Measurements from ENCODE around the gene ZNF423. TPM values are rescaled to one million over a fixed set of nuclear protein-coding genes. Genes with fewer than 3 reads are reported as not detected.

Gene ZNF423
- total RNA-seq, 1 experiment from 2014 or later = not detected

DNA sequence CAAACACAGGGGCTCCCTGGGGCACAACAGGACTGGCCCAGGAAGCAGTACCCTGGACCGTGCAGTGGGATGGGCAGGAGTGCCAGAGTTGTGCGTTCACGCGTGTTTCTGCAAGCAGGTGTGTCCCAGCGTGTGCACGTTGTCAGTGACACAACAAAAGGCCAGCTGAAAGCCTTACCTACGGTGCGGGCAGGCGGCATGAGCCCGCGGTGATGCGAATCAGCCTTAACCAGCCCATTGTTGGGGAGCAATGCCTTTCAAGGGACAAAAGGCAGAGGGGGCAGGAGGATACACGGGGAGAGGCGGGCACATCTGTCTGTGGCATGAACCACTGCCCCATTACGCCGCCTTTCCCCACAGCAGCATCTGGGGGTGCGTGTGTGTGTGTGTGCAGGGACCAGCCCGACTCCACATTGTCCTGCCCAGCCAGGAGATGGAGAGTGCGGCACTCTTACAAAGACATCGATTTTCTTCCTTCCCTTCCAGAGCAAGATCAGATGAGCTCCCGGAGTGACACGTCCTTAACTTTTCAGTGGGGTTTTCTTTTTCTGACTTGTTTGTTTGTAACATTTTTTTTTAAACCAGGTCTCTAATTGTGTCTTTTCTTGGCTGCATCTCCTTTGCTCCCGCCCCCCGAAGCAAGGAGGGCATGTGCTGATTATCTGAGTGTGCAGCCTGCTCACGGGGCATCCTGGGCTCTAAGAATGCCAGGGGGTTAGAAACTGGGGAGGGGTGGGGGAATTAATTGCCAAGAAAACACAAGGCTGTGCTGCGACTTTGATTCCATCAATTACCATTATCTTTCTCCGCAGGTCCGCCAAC, 158.1 kb downstream of the ZNF423 start:
- no peak overlapping the region for H3K4me3 ChIP-seq (ENCODE audit: low read length)
- H4K20me1 ChIP-seq (ENCODE audit: insufficient read depth, low read depth, low read length) = no peaks in the 10 kb centered on the region
- no peak overlapping the region for H3K9ac ChIP-seq (ENCODE audit: low read length)
- H3K9me2 ChIP-seq (replicated peaks; ENCODE audit: insufficient read depth, low read length) = no peaks in the 10 kb centered on the region
- H3K4me2 ChIP-seq (ENCODE audit: low read depth, low read length, poor library complexity, severe bottlenecking) = no peak overlapping the region
- no peak for DNase-seq
- H3K79me2 ChIP-seq (ENCODE audit: low read length) = no peaks in the 10 kb centered on the region
- no peaks in the 10 kb centered on the region for H3K36me3 ChIP-seq (ENCODE audit: insufficient read depth, low read length)
- no peak overlapping the region for H3K27ac ChIP-seq (ENCODE audit: low read length)
- peaks cover 9% of the 10 kb centered on the region for H3K4me1 ChIP-seq (ENCODE audit: low read length)
- H3K27me3 ChIP-seq (ENCODE audit: low read length) = no peaks in the 10 kb centered on the region
- no peak overlapping the region for H2AFZ ChIP-seq (ENCODE audit: low read length)
- H3K9me3 ChIP-seq (ENCODE audit: low read length) = no peaks in the 10 kb centered on the region

- no peaks in the 10 kb centered on the region for H3K79me2 ChIP-seq (ENCODE audit: low read length)
- H3K9me2 ChIP-seq (replicated peaks; ENCODE audit: insufficient read depth, low read length) = no peaks in the 10 kb centered on the region
- no peaks in the 10 kb centered on the region for H3K27me3 ChIP-seq (ENCODE audit: low read length)
- H2AFZ ChIP-seq (ENCODE audit: low read length) = no peak overlapping the region
- no peak for DNase-seq
- H3K9me3 ChIP-seq (ENCODE audit: low read length) = no peaks in the 10 kb centered on the region
- no peak overlapping the region for H3K4me2 ChIP-seq (ENCODE audit: low read depth, low read length, poor library complexity, severe bottlenecking)
- no peaks in the 10 kb centered on the region for H4K20me1 ChIP-seq (ENCODE audit: insufficient read depth, low read depth, low read length)
- H3K4me3 ChIP-seq (ENCODE audit: low read length) = no peak overlapping the region
- H3K27ac ChIP-seq (ENCODE audit: low read length) = no peak overlapping the region
- H3K9ac ChIP-seq (ENCODE audit: low read length) = no peak overlapping the region
- no peaks in the 10 kb centered on the region for H3K36me3 ChIP-seq (ENCODE audit: insufficient read depth, low read length)
- H3K4me1 ChIP-seq (ENCODE audit: low read length) = peaks cover 9% of the 10 kb centered on the region
These were observed 159.4 kb downstream of the ZNF423 start for GRCh38 chr16:49696414-49697101.

DNA sequence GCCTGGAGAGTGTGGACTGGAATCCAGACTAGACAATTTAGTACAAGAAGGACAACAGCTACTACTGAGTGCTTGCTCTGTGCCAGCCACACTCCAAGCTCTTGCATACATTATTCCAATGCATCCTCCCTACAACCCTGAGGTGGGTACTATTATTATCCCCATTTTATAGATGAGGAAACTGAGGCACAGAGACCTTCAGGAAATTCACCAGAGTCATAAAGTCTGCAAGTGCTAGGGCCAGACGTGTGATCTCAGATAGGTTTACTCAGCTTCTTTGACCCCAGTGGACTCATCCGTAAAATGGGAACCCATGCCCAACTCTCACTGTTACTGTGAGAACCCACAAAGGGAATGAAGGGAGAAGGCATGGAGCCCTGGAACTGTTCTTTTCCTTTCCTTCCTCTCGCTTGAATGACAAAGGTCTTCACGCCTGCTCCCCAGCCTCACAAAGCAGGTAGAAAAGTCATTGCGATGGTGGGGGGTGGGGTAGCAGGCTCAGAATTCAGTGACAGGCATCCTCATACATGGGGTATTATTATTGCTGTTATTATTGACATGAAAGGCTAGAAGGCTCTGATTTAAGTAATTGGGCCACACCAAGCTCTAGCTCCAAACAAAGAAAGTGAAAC, 160.0 kb downstream of the ZNF423 start:
- no peaks in the 10 kb centered on the region for H3K9me3 ChIP-seq (ENCODE audit: low read length)
- no peak overlapping the region for H2AFZ ChIP-seq (ENCODE audit: low read length)
- no peak overlapping the region for H3K9ac ChIP-seq (ENCODE audit: low read length)
- H4K20me1 ChIP-seq (ENCODE audit: insufficient read depth, low read depth, low read length) = no peaks in the 10 kb centered on the region
- H3K4me2 ChIP-seq (ENCODE audit: low read depth, low read length, poor library complexity, severe bottlenecking) = no peak overlapping the region
- no peaks in the 10 kb centered on the region for H3K9me2 ChIP-seq (replicated peaks; ENCODE audit: insufficient read depth, low read length)
- H3K27me3 ChIP-seq (ENCODE audit: low read length) = no peaks in the 10 kb centered on the region
- H3K36me3 ChIP-seq (ENCODE audit: insufficient read depth, low read length) = no peaks in the 10 kb centered on the region
- H3K4me1 ChIP-seq (ENCODE audit: low read length) = peaks cover 4% of the 10 kb centered on the region
- no peak for DNase-seq
- no peak overlapping the region for H3K27ac ChIP-seq (ENCODE audit: low read length)
- no peak overlapping the region for H3K4me3 ChIP-seq (ENCODE audit: low read length)
- no peaks in the 10 kb centered on the region for H3K79me2 ChIP-seq (ENCODE audit: low read length)

GRCh38 chr16:49693445-49693844, 162.5 kb downstream of the ZNF423 start:
- no peaks in the 10 kb centered on the region for H4K20me1 ChIP-seq (ENCODE audit: insufficient read depth, low read depth, low read length)
- no peaks in the 10 kb centered on the region for H3K27me3 ChIP-seq (ENCODE audit: low read length)
- H3K79me2 ChIP-seq (ENCODE audit: low read length) = no peaks in the 10 kb centered on the region
- H3K9me2 ChIP-seq (replicated peaks; ENCODE audit: insufficient read depth, low read length) = no peaks in the 10 kb centered on the region
- no peak overlapping the region for H3K4me3 ChIP-seq (ENCODE audit: low read length)
- no peaks in the 10 kb centered on the region for H3K4me1 ChIP-seq (ENCODE audit: low read length)
- H3K36me3 ChIP-seq (ENCODE audit: insufficient read depth, low read length) = no peaks in the 10 kb centered on the region
- H3K27ac ChIP-seq (ENCODE audit: low read length) = no peak overlapping the region
- H2AFZ ChIP-seq (ENCODE audit: low read length) = no peak overlapping the region
- H3K4me2 ChIP-seq (ENCODE audit: low read depth, low read length, poor library complexity, severe bottlenecking) = no peak overlapping the region
- H3K9ac ChIP-seq (ENCODE audit: low read length) = no peak overlapping the region
- DNase-seq = no peak
- no peaks in the 10 kb centered on the region for H3K9me3 ChIP-seq (ENCODE audit: low read length)

- Histone ChIP-seq H3K9ac (ENCODE audit: low read length) (no peak overlapping the region), H3K27ac (ENCODE audit: low read length) (no peak overlapping the region), H3K4me1 (ENCODE audit: low read length) (no peaks in the 10 kb centered on the region), H3K36me3 (ENCODE audit: insufficient read depth, low read length) (no peaks in the 10 kb centered on the region), H3K27me3 (ENCODE audit: low read length) (no peaks in the 10 kb centered on the region), H3K79me2 (ENCODE audit: low read length) (no peaks in the 10 kb centered on the region), H3K4me2 (ENCODE audit: low read depth, low read length, poor library complexity, severe bottlenecking) (no peak overlapping the region), H3K4me3 (ENCODE audit: low read length) (no peak overlapping the region), H3K9me2 (replicated peaks; ENCODE audit: insufficient read depth, low read length) (no peaks in the 10 kb centered on the region), H2AFZ (ENCODE audit: low read length) (no peak overlapping the region), H4K20me1 (ENCODE audit: insufficient read depth, low read depth, low read length) (no peaks in the 10 kb centered on the region), H3K9me3 (ENCODE audit: low read length) (no peaks in the 10 kb centered on the region)
- DNase-seq = no peak
These were observed 165.1 kb downstream of the ZNF423 start for GRCh38 chr16:49690778-49691177.

DNA sequence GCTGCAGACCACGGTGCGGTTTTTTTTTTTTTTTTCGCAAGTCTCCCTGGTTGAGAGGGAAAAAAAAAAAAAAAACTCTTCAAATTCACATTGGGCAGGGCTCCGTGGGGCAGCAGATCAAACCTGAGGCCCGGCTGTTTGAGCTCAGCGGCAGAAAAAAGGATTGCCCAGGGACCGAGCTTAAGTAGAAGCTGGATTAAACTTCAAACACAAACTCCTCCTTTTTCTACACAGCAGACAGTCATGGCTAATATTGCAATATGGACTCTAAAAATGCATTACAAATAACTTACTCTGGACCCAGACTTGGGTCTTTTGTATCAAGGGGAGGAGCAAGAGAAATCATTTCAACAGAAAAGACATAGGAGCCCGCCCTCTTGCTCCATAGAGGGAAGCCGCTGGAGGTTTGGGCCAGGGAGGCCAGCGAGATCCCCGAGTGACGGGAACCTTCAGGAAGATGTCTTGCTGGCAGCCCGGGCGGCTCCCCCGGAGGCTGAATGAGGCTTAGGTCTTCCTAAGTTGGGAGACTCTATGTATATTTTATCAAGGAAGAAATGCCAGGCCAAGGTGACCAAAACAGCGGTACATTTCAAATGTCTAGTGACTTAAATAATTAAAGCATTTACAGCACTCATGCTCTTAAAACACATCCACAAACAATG, 167.7 kb downstream of the ZNF423 start:
- Histone ChIP-seq H2AFZ (ENCODE audit: low read length) (no peak overlapping the region), H3K9me2 (replicated peaks; ENCODE audit: insufficient read depth, low read length) (no peaks in the 10 kb centered on the region), H3K4me3 (ENCODE audit: low read length) (no peak overlapping the region), H3K36me3 (ENCODE audit: insufficient read depth, low read length) (no peaks in the 10 kb centered on the region), H3K9ac (ENCODE audit: low read length) (no peak overlapping the region), H3K4me1 (ENCODE audit: low read length) (no peaks in the 10 kb centered on the region), H3K27ac (ENCODE audit: low read length) (no peak overlapping the region), H3K9me3 (ENCODE audit: low read length) (no peaks in the 10 kb centered on the region), H3K27me3 (ENCODE audit: low read length) (no peaks in the 10 kb centered on the region), H4K20me1 (ENCODE audit: insufficient read depth, low read depth, low read length) (no peaks in the 10 kb centered on the region), H3K4me2 (ENCODE audit: low read depth, low read length, poor library complexity, severe bottlenecking) (no peak overlapping the region), H3K79me2 (ENCODE audit: low read length) (no peaks in the 10 kb centered on the region)
- no peak for DNase-seq

DNA sequence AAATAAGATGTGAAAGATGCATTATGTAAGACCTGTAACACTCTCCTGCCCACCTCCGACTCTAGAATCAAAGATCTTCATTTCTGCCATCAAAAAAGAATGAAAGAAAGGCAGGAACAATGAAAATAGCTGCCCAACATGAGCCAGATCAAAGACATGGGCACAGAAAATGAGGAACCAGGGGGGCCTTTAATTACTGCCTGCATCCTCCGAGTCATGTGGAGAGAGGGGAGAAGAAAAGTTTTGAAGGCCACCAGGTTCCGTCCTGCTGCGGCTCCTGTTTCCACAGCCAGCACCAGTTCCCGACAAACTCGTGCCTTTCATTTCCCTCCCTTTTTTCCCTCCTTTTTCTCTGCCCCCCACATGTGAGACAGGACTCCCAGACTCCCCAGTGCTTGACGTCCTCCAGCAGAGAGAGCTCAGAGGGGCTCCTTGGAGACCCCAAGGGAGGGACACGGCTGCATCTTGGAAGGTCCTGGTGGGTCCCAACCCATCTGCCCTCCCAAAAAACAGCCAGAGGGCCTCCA, 168.4 kb downstream of the ZNF423 start:
- Histone ChIP-seq H3K9ac (ENCODE audit: low read length) (no peak overlapping the region), H3K9me3 (ENCODE audit: low read length) (no peaks in the 10 kb centered on the region), H3K27ac (ENCODE audit: low read length) (no peak overlapping the region), H2AFZ (ENCODE audit: low read length) (no peak overlapping the region), H3K79me2 (ENCODE audit: low read length) (no peaks in the 10 kb centered on the region), H4K20me1 (ENCODE audit: insufficient read depth, low read depth, low read length) (no peaks in the 10 kb centered on the region), H3K4me2 (ENCODE audit: low read depth, low read length, poor library complexity, severe bottlenecking) (no peak overlapping the region), H3K27me3 (ENCODE audit: low read length) (no peaks in the 10 kb centered on the region), H3K36me3 (ENCODE audit: insufficient read depth, low read length) (no peaks in the 10 kb centered on the region), H3K4me3 (ENCODE audit: low read length) (no peak overlapping the region), H3K9me2 (replicated peaks; ENCODE audit: insufficient read depth, low read length) (no peaks in the 10 kb centered on the region), H3K4me1 (ENCODE audit: low read length) (no peaks in the 10 kb centered on the region)
- no peak for DNase-seq

GRCh38 chr16:49684696-49685095, 171.2 kb downstream of the ZNF423 start:
- no peaks in the 10 kb centered on the region for H3K36me3 ChIP-seq (ENCODE audit: insufficient read depth, low read length)
- no peak overlapping the region for H3K4me2 ChIP-seq (ENCODE audit: low read depth, low read length, poor library complexity, severe bottlenecking)
- H3K4me3 ChIP-seq (ENCODE audit: low read length) = no peak overlapping the region
- H3K27ac ChIP-seq (ENCODE audit: low read length) = no peak overlapping the region
- H3K4me1 ChIP-seq (ENCODE audit: low read length) = no peaks in the 10 kb centered on the region
- no peaks in the 10 kb centered on the region for H3K27me3 ChIP-seq (ENCODE audit: low read length)
- no peaks in the 10 kb centered on the region for H3K9me2 ChIP-seq (replicated peaks; ENCODE audit: insufficient read depth, low read length)
- no peaks in the 10 kb centered on the region for H4K20me1 ChIP-seq (ENCODE audit: insufficient read depth, low read depth, low read length)
- no peak for DNase-seq
- no peak overlapping the region for H3K9ac ChIP-seq (ENCODE audit: low read length)
- H3K79me2 ChIP-seq (ENCODE audit: low read length) = no peaks in the 10 kb centered on the region
- no peak overlapping the region for H2AFZ ChIP-seq (ENCODE audit: low read length)
- H3K9me3 ChIP-seq (ENCODE audit: low read length) = no peaks in the 10 kb centered on the region
